ENCODE results near the gene EPHB6.

DNA sequence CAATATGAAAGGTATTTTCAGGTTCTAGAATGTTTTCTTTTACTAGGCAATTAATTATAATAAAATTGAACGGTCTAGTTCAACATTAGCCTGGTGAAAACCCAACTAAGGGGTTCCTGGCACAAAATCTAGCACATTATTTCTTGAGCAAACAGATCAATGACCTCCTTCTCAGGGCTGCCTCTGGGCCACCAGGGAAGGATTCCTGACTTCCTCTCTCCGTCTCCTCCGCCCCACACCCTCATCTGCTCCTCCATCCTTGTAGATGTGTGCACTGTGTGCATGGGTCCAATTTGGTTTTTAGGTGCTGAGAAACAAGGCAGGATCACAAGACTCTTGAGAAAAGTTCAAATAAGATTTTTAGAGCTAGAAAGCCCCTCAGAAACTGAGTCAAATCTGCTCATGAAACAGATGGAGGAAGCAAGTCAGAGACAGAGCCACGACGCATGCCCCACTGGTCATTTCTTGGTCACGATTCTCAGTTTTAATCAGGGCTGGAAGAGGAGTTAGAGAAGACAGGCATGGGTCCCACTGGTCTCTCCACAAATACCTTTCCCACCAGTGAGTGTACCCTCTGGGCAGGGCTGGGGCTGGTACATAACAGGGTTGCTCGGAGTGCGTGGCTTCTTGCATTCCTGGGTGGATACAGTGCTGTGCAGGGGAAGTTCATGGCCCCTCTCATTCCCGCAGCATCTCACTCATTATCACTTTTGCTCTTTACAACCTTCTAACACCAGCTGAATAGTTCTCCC is 26.9 kb downstream of the EPHB6 start:
- no peak for TF ChIP-seq POLR2A (IDR thresholded peaks at IDR 0.05)
- TF ChIP-seq, protein P1, sequence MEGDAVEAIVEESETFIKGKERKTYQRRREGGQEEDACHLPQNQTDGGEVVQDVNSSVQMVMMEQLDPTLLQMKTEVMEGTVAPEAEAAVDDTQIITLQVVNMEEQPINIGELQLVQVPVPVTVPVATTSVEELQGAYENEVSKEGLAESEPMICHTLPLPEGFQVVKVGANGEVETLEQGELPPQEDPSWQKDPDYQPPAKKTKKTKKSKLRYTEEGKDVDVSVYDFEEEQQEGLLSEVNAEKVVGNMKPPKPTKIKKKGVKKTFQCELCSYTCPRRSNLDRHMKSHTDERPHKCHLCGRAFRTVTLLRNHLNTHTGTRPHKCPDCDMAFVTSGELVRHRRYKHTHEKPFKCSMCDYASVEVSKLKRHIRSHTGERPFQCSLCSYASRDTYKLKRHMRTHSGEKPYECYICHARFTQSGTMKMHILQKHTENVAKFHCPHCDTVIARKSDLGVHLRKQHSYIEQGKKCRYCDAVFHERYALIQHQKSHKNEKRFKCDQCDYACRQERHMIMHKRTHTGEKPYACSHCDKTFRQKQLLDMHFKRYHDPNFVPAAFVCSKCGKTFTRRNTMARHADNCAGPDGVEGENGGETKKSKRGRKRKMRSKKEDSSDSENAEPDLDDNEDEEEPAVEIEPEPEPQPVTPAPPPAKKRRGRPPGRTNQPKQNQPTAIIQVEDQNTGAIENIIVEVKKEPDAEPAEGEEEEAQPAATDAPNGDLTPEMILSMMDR (IDR thresholded peaks at IDR 0.05), result no peak

All from sigmoid colon (tissue), 3 donors.